B cell (primary cell): Measurements from ENCODE around the gene AGXT.

Experiments
- EZH2 ChIP-seq: IDR thresholded peaks from 2 replicates; pipeline ENCODE4 v1.6.1; 2012; ENCODE audit warnings: borderline replicate concordance, low read depth, mild to moderate bottlenecking, moderate library complexity, low read length; ENCODE audit not compliant: insufficient read depth, poor library complexity, severe bottlenecking
- TF ChIP-seq, protein P1 (sequence below): fragments of 200-600 bp; IDR thresholded peaks from one replicate; pipeline ENCODE4 v1.8.0; 2022; ENCODE audit warnings: antibody characterized with exemption, mild to moderate bottlenecking

DNA sequence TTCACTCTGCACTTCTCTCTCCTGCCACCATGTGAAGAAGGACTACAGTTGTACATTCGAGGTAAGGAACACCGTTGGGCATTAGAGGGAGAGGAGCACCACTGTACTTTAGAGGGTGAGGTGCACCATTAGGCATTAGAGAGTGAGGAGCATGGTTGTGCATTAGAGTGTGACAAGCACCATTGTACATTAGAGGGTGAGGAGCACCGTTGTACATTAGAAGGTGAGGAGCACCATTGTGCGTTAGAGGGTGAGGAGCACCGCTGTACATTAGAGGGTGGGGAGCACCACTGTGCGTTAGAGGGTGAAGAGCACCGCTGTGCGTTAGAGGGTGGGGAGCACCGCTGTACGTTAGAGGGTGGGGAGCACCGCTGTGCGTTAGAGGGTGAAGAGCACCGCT lies 20.8 kb upstream of the AGXT start:
- TF ChIP-seq, protein P1, sequence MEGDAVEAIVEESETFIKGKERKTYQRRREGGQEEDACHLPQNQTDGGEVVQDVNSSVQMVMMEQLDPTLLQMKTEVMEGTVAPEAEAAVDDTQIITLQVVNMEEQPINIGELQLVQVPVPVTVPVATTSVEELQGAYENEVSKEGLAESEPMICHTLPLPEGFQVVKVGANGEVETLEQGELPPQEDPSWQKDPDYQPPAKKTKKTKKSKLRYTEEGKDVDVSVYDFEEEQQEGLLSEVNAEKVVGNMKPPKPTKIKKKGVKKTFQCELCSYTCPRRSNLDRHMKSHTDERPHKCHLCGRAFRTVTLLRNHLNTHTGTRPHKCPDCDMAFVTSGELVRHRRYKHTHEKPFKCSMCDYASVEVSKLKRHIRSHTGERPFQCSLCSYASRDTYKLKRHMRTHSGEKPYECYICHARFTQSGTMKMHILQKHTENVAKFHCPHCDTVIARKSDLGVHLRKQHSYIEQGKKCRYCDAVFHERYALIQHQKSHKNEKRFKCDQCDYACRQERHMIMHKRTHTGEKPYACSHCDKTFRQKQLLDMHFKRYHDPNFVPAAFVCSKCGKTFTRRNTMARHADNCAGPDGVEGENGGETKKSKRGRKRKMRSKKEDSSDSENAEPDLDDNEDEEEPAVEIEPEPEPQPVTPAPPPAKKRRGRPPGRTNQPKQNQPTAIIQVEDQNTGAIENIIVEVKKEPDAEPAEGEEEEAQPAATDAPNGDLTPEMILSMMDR: no peak
- no peak for TF ChIP-seq EZH2
